HG02571 (cell line): ENCODE results near the gene TDRD10.
"Not testable (repeated sequence)": the region's sequence is repeated elsewhere in the genome, so short reads cannot be mapped to it uniquely, and the experiment has no call there.

Source experiments
- ATAC-seq: cut with Tn5 transposase; IDR thresholded peaks from one replicate; pipeline ENCODE4 v1.9.1; 2021; ENCODE audit warnings: mild to moderate bottlenecking, moderate library complexity; ENCODE audit not compliant: unreplicated experiment

TDRD10 gene

DNA sequence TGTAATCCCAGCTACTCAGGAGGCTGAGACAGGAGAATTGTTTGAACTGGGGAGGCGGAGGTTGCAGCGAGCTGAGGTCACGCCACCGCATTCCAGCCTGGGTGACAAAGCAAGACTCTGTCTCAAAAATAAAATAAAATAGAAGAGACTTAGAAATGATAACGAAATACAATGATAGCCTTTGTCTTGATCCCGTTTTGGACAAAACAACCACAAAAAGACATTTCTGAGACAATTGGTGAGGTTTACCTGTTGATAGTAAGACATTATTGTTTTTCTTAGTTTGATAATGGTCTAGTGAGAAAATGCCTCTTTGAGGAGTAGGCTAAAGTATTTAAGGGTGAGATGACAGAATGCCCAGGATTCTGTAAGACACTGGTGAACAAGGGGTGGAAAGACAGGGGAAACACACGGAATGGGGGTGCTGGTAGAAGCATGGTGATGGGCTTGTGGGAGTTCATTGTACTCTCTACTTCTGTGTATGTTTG lies 12.1 kb downstream of the TDRD10 start:
- ATAC-seq = no peak

DNA sequence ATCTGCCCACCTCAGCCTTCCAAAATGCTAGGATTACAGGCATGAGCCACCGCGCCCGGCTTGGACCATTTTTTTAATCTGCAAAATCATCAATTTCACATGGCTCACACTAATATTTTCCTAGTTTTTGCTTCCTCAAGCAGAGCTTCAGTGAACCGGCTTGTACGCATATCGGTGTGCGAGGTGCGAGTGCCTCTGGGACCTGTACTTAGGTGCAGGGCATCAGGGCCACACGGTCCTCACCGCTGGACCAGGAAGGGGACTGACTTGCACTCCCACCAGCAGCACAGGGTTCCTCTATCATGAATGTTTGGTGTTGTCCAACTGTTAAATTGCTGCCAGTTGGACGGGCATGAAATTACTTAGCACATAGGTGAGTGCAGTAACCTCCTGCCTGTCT lies 15.6 kb downstream of the TDRD10 start:
- ATAC-seq = no peak

DNA sequence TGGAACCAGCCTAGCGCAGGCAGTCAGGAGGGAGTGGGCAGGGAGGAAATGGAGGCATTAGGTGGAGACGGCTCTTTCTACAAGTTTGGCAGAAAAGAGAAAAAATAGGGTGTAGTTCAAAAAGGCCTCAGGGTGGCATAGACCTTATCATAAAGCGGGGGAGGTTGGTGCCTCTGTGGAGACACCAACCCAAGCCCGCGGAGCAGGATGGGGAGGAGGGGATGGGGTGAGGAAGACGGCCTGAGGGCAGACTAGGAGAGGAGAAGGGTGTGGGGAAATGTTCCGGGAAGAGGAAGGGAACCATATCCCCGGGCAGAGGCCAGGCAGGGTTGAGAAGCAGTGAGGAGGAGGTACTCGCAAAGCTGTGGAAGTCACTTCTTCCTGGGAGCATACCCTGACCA lies 17.6 kb downstream of the TDRD10 start:
- no peak for ATAC-seq

DNA sequence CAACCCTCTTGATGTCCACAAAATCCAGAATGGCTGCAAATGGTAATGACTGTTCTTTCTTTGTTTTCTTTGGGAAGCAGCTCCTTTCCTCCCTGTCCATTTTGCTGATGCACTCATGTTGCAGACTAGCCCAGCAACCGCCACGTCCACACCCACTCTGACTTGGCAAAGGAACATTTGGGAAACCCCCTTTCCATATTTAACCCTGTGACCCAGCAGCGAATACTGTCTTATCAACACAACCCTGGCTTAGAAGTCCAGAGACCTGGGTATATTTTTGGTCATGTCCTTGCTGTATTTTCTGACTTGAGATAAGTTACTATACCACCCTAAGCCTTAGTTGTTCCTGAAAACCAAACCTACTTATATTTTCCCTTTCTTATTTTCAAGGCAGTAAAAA lies 18.3 kb downstream of the TDRD10 start:
- no peak for ATAC-seq

DNA sequence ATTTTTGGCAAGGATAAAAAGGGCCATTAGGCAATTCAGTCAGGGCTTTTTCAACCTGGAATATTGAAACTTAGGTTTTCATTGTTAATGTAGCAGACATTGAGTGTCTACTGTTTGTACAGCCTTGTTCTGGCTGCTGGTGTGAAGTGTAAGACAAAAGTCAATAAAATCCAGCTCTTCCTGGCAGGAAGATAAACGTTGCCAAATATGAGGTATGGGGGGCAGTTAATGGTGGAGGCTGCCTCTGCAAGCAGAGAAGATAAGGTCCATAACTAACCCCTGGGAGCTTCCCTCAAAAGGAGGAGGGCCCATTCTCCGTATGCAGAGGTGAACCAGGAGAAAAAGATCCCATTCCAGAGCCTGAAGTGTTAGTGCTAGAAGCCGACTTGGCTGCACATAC lies 19.7 kb downstream of the TDRD10 start:
- ATAC-seq = no peak

DNA sequence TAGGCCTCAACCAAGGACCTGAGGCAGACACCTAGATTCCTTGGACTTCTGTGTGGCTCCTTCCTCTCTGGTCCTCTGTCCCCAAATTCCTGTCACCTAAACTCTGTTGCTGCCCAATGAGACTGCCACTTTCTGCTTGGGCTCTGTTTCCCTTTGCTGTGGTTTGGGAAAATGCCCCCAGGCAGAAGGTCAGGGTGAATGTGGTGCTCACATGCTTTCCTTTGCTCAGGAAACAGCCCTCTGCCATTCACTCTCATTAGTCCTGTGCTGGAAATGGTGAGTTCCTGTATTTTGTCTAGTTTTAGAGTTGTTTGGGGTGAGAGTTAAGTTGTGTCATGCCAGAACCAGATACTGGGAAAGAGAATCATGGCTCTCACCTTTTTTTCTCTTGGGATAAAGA lies 22.9 kb downstream of the TDRD10 start:
- no peak for ATAC-seq

DNA sequence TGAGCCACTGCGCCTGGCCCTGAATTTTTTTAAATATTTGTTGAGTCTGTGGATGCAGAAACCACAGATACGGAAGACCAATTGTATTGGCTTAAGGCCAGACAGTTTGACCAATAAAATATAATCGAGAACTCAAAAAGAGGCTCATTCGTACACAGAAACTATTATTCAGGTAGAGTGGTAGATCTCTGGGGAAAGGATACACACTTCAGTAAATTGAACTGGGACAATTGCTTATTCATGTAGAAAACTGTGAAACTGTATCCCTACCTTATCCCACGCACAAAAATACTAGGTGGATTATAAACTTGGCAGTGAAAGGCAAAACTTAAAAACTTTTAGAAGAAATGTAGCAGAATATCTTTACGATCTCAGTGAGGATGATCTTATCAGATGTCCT lies 25.2 kb downstream of the TDRD10 start:
- no peak for ATAC-seq

DNA sequence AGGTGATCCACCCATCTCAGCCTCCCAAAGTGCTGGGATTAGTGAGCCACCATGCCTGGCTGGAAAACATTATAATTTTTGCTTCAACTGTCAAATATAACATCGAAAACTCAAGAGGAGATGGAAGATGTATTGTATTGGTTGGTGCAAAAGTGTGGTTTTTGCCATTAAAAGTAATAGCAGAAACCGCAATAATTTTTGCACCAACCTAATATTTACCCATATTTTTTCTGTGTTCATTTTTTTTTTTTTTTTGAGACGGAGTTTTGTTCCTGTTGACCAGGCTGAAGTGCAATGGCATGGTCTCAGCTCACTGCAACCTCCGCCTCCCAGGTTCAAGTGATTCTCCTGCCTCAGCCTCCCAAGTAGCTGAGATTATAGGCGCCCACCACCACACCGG lies 27.3 kb downstream of the TDRD10 start:
- ATAC-seq = no peak

DNA sequence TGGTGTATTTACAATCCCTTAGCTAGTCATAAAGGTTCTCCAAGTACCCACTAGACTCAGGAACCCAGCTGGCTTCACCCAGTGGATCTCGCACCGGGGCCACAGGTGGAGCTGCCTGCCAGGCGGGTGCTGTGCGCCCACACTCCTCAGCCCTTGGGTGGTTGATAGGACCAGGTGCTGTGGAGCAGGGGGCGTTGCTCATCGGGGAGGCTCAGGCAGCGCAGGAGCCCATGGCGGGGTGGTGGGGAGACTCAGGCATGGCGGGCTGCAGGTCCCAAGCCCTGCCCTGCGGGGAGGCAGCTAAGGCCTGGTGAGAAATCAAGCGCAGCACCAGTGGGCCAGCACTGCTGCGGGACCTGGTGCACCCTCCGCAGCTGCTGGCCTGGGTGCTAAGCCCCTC lies 29.9 kb downstream of the TDRD10 start:
- not testable (repeated sequence) for ATAC-seq

DNA sequence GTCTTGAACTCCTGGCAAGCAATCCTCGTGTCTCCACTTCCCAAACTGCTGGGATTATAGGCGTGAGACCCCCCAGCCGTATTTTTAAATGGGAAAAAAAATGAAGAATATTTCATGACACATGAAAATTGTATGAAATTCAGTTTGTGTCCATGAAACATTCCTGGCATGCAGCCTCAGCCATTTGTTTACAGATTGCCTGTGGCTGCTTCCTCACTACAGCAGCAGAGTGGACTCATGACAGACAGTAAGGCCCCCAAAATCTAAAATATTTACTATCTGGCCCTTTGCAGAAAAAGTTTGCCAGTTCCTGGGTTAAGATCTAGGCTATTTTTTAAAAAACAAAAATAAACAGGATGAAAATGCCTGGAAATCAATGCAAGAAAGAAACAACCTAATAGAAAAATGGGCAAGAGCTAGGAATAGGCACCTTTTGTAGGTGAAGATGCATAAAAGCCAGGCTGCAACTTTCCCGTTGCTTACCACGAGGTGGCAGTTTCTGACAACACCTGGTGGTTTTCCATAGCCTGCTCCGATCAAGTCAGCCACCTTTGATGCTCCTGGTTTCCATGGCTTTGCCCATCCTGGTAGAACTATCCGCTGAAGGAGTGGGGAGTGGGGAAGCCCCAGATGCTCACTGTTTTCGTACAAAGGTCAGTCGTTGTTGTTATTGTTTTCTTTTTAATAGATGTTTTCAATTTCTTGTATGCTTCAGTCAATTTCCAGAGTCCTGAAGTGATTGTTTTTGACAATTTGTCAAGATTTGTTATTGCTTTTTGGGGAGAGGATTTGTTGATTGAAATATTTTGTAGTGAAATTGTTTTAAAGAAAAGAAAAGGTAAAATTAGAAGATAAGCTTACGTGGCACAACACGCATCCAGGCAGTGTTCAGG lies 32.2 kb downstream of the TDRD10 start:
- no peak for ATAC-seq

DNA sequence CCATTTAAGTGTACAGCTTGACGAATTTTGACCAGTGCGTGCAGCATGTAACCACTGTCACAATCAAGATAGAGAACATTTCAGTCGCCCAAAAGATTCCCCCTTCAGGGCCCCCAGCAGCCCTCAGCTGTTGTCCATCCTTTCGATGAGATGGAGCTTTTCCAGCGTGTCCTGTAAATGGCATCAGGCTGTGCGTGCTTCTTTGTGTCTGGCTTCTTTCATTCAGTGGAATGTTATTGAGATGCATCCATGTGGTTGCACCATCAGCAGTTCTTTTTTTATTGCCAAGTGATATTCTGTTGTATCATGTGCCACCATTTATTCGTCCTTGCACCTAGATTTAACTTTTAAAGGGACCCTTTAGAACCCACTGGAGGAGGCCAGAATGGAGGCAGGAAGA lies 34.6 kb downstream of the TDRD10 start:
- no peak for ATAC-seq

DNA sequence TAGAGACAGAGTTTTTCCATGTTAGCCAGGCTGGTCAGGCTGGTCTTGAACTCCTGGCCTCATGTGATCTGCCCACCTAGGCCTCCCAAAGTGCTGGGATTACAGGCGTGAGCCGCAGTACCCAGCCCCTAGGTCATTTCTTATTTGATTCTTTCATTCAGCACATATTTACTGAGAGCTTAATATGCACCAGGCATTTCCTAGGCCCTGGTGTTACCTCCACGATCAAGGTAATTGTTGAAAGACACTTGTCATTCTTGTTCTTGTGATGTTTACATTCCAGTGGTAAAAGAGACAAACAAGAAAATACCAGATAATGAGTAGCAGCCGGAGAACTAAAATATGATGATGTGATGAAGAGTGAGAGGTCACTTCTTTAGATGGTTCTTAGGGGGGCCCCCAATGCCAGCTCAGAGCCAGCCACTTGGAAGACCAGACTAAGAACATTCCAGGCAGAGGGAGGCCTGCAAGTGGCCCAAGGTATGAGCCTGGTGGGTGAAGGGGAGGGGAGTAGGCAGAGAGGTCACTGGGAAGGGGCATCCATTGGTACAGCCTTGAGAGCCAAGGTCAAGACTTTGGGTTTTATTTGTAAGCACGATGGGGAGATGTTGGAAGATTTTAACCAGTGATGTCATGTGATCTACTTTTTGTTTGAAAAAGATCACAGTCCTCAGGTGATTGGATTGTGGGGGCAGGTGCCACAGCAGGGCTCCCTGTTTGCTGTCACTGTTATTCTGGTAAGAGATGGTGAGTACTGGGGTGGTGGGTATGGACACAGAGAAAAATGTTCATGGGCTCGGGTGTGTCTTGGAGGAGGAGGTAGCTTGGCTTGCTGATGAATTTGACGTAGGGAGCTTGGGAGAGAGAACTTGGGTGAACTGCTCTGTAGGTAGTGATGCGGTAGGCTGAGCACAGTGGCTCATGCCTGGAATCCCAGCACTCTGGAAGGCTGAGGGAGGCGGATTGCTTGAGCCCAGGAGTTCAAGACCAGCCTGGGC lies 37.8 kb downstream of the TDRD10 start:
- no peak for ATAC-seq

DNA sequence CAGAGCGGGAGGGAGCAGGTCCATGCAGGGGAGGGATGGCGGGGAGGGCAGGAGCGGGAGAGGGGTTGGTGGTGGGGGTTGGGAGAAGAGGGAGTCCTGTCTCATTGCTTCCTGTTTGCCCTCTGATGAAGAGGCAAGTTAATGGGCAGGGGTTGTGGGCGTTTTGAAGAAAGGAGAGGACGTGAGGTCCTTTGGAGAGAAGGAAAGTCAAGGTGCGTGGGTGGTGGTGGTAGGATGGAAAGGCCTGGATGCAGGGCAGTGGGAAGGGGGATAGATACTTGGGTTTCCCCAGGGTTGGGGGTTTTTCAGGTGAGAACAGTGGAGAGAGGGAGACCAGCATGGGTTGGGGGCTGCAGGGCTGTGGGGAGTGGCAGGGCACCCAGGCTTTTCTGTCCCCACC lies 39.2 kb downstream of the TDRD10 start:
- ATAC-seq = no peak

DNA sequence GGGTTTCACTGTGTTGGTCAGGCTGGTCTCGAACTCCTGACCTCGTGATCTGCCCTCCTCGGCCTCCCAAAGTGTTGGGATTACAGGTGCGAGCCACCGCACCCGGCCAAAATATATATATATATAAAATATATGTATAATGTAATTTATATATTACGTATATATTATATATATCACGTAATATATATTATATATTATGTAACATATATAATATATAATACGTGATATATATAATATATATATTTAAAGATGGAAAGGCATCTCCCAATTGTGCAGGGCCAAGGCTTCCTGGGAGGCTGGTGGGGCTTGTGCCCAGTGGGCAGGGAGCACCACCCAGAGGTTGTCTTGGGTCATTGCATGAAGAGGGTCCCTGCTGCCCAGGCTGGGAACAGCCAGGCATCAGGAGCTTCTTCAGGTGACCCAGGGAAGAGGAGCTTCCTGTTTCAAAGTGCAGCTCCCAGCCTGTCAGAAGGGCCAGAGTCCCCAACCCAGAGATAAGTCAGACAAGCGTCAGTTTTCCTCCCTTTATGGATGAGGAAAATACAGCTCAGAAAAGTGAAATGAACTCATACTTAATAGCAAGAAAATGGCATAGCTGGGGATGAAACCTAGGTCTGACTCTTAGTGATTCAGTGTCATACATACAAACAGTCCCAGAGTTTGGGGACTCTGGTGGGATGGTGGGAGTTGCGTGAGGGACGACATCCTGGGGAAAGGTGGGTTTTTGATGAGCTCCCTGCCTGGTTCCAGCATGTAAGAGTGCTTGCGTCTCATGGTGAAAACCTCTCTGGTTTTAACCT lies 44.4 kb downstream of the TDRD10 start:
- ATAC-seq = no peak

DNA sequence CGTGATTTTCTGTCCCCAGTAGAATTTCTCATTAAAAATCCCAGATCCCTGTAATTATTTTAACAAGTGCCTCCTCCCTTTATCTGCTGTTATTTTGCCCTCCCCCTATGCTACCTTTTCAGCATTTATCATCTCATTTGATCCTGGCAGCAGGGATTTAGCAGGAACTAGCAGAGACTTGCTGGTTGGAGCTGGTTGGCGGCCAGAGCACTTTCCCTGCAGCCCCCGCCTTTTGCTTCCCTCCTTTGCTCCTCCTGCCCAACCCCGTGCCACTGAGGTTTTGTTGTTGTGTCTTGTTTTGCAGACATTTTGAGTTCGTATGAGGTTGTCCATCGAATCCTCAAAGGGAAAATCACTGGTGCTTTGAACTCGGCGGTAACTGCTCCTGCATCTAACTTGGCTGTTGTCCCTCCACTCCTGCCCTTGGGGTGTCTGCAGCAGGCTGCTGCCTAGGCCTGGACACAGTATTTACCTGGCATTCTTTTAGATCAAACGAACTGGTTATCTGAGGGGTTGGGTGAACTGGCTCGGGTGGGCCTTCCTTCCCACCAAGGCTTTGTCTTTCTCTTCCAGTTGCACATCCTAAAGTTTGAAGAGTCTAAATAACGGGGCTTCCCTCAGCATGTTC lies 45.2 kb downstream of the TDRD10 start:
- ATAC-seq = no peak

DNA sequence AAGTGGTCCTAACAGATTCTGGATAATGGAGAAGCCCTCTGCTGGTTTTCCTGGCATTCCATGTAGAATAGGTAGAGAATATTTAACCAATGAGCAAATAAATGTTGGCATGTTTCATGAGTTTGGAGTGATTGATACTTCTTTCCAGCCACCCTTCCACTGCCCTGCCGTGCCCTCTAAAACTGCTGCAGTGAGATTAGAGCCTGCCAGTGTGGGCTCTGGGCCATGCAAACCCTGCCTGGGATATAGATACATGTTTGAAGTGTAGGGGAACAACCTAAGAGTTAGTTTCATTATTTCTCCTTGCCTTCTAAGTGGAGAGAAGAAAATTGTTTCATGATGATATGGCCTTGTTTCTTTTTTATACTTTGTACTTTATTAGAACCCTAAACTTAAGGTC lies 46.0 kb downstream of the TDRD10 start:
- ATAC-seq = no peak

DNA sequence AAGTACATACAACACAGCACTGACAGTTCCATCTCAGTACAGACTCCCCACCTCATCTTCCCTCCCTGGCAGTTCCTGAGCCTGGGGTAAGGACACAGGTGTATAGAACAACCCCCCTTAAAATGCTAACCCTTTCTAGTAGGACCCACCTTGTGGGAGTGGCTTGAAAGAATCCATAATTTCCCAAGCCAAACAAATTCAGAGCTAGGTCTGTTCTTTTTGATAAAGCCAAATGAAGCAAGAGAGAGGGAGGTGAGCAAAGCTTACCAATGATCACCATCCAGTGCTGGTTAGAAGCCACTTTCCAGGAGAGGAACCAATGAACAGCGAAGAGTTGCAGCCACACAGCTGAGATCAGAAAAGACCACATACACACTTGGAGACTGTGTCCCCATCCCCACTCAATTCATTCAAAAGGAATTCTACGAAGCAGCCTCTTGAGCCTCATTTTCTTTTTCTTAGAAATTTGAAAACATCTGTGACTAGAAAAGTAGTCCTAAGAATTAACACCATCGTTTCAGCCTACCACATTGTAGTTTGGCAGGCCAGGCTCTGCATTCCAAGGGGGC lies 47.3 kb downstream of the TDRD10 start:
- ATAC-seq = no peak

DNA sequence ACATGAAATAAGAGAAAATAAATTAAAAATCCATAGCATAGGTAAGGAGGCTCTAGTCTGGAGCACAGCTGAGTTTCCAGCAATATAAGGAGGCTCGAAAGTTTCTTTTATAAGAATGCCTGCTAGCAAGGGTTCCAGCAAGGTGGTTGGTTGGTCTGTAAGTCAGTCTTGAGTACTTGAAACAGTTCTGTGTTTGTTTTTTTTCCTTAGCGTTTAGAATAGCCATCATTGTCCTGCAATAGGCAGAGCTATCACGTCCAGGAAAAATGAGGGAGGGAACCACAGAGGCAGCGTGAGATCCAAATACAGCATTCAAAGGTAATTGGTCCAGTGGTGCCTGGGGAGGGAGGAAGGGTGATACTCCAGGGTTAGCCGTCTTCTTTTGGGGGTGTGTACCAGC lies 48.1 kb downstream of the TDRD10 start:
- ATAC-seq = no peak

DNA sequence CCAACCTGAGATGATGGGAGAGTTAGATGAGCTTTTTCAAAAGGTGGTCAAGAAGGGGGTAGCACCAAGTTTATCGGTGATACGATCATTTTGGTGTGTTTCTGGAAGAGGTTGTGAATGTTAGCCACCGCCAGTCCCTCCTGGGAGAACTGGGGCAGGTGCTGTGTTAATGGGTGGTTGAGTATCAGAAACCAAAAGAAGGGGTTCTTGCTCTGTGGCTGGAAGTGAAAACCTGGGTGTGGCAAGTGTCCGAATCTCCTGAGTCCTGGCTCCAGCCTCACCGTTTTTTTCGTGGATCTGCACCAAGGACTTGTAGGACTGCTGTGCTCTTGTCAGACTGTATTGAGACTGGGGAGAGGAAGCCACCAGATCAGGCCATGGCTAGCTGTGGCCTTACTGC lies 48.6 kb downstream of the TDRD10 start:
- ATAC-seq = no peak

DNA sequence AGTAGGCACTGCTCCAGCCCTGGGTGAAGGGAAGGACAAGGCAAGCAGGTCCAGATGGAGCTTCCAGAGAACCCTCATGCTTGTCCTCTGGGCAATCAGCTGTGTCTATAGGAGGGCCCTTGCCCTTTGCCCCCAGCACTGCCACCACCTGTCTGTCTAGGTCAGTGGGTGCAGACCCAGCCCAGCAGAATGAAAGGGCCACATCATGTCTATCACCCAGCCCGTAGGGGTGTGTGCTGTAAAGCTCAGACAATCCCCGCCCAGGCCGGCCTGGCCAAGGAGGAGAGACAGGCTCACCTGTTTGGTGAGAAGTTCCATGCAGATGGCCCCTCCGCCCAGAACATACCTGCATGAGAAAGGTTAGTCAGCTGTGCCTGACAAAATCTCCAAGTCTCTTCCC lies 49.5 kb downstream of the TDRD10 start:
- no peak for ATAC-seq
